HG02759 (cell line): Measurements from ENCODE around the gene EPB41L2.
"Not testable (repeated sequence)": the region's sequence is repeated elsewhere in the genome, so short reads cannot be mapped to it uniquely, and the experiment has no call there.

Experiments
- ATAC-seq: cut with Tn5 transposase; IDR thresholded peaks from one replicate; pipeline ENCODE4 v1.9.1; 2021; ENCODE audit warnings: mild to moderate bottlenecking, moderate library complexity; ENCODE audit not compliant: unreplicated experiment

EPB41L2 gene

DNA sequence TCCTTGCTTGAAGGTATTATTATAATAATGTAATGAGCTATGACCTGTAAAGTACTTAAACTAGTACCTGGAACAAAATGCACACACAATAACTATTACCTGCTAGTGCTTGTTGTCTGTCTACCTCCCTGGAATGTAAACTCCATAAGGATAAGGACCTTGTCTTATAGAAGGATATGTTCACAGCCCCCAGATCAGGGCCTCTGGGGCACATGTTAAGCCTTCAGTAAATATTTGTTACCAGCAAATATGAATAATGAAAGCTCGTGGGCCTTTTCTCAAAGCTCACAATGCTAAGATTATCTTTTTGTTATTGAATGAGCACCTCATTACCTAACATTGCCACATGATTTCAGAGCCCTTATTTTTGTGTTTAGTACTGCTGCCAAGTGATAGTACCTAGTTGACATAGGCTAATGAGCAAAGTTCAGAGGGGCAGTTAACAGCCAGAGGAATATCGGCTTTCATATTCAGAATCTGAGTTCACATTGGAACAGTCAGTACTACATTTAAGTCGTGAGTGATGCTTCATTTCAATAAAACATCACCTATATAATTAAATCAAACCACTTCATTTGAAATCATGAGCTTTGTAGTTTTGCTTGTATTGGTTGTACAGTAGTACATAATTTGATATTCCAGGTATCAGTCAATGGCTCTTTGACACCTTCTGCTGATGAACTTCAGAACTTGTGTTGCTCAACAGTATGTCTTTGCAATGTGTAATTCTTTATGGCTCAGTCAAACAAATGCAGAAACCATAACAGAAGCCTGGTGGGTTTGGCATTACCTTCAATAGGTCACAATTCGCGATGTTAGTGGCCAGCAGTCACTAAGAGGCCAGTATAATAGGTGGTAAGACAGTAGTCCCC lies 247.6 kb downstream of the EPB41L2 start:
- ATAC-seq = no peak

GRCh38 chr6:130814506-130814905 lies 248.5 kb downstream of the EPB41L2 start:
- no peak for ATAC-seq

DNA sequence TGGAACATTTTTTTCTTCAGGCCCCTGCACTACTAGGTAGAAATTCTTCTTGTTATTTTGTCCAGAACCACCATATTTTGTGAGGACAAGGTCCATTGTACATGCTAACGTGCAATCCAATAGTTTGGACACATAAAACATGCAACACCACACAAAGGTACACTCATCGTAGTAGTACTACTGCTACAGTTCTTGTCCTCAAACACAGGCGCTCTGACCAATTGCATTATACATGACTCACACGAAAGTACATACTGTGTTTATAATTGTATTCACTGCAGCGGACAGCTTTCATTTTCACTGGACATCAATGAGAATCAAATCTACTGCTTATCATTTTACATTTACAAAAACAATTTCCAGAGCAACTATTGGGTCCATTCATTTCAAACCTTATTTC lies 251.1 kb downstream of the EPB41L2 start:
- ATAC-seq = no peak

GRCh38 chr6:130810307-130811030 lies 252.6 kb downstream of the EPB41L2 start:
- ATAC-seq = no peak

GRCh38 chr6:130801368-130801767 lies 261.7 kb downstream of the EPB41L2 start:
- not testable (repeated sequence) for ATAC-seq

DNA sequence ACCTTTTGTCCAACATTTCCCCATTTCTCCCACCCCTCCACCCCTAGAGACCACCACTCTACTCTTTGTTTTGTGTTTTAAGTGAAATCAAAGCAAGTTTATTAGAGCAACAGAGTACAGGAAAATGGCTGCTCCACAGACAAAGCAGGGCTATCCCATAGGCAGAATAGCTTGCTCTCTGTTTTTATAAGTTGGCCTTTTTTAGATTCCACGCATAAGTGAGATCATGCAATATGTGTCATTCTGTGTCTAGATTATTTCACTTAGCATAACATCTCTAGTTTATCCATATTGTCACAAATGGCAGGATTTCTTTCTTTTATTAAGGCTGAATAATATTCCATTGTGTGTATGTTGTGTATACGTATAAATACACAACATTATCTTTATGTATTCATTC lies 266.0 kb downstream of the EPB41L2 start:
- no peak for ATAC-seq

- no peak for ATAC-seq
Measured at GRCh38 chr6:130796313-130796905, 266.6 kb downstream of the EPB41L2 start.

DNA sequence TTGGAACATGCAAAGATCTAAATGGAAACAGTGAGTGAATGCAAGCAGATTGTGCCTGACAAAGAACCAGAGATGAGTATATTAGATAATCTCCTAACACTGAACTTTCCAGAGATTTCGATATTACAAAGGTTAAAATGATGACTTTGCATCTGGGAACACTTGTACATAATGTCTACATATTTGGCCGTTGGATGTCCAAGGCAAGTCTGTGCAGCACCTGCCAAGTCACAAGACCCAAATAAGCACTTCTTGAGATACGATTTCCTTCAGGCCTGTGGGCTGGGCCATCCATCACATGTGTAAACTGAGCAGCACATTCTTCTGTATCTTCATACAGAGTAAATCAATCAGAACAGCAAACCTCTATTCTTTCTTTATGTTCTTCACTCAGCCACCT lies 268.3 kb downstream of the EPB41L2 start:
- ATAC-seq = no peak

DNA sequence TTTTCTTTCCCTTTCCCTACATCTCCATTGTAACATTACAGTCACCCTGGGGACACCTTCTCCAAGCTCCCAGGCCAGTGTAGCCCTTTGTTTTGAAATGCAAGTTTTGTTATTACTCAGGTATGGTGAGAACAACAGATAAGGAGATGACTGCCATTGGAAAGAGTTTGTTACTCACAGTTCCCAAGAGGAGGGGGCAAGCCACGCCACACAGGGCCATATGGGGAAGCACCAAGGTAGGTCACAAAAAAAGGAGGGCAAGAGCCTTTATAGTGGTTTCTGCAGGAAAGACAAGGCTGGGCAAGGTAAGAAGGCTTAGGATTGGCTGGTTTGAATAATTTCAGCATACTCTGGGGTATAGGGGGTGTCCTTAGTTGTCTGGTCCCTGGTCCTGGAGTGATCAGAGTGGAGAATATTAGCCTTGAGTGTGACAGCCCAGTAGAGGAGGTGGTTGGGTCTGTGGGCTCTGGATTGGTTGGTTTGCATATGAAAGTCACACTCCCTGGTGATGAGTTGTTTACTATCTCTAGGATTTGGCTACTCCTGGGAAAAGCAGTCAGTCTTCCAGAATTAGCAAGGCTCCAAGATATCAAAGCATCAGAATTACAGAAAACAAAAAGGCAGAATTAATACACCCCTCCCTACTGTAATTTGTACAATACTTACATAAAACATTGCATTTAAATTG lies 268.9 kb downstream of the EPB41L2 start:
- no peak for ATAC-seq
